ENCODE measurements around the gene ETV6.

Gene ETV6

GRCh38 chr12:11648514-11649412 lies 711 bp upstream of the ETV6 start:
- DNase-seq: peak; percentile 86

GRCh38 chr12:11650286-11651281 lies 1.1 kb downstream of the ETV6 start:
- DNase-seq: no peak

- no peak for DNase-seq
Observed at GRCh38 chr12:11651381-11651780, 1.9 kb downstream of the ETV6 start.

- DNase-seq: no peak
Observed at GRCh38 chr12:11651785-11652184, 2.3 kb downstream of the ETV6 start.

GRCh38 chr12:11652351-11653040 lies 3.0 kb downstream of the ETV6 start:
- DNase-seq: no peak

GRCh38 chr12:11653215-11653753 lies 3.8 kb downstream of the ETV6 start:
- DNase-seq: no peak

- DNase-seq: no peak
Observed at GRCh38 chr12:11654338-11654737, 4.9 kb downstream of the ETV6 start.

GRCh38 chr12:11654802-11655201 lies 5.3 kb downstream of the ETV6 start:
- DNase-seq: no peak

GRCh38 chr12:11655842-11656241 lies 6.4 kb downstream of the ETV6 start:
- DNase-seq: no peak

GRCh38 chr12:11656550-11656949 lies 7.1 kb downstream of the ETV6 start:
- no peak for DNase-seq

- DNase-seq: no peak
Observed at GRCh38 chr12:11657511-11657910, 8.0 kb downstream of the ETV6 start.

GRCh38 chr12:11658791-11659190 lies 9.3 kb downstream of the ETV6 start:
- no peak for DNase-seq

GRCh38 chr12:11660624-11661023 lies 11.2 kb downstream of the ETV6 start:
- no peak for DNase-seq

- DNase-seq: no peak
Observed at GRCh38 chr12:11661491-11662089, 12.1 kb downstream of the ETV6 start.

- DNase-seq: no peak
Observed at GRCh38 chr12:11662369-11662768, 12.9 kb downstream of the ETV6 start.

- DNase-seq: no peak
Observed at GRCh38 chr12:11663130-11663529, 13.7 kb downstream of the ETV6 start.

- no peak for DNase-seq
Observed at GRCh38 chr12:11664101-11664500, 14.6 kb downstream of the ETV6 start.

- DNase-seq: no peak
Observed at GRCh38 chr12:11666131-11667050, 16.9 kb downstream of the ETV6 start.

GRCh38 chr12:11667171-11667570 lies 17.7 kb downstream of the ETV6 start:
- no peak for DNase-seq

- no peak for DNase-seq
Observed at GRCh38 chr12:11668611-11669010, 19.1 kb downstream of the ETV6 start.

- DNase-seq: no peak
Observed at GRCh38 chr12:11669348-11669747, 19.9 kb downstream of the ETV6 start.

Measured in left hindlimb (tissue), 1 donor.